Measurements from ENCODE around the gene F5.
A peak's percentile ranks its signal among the peaks of the same experiment; 100 is the strongest.

The F5 gene

GRCh38 chr1:169557131-169557530, 29.1 kb downstream of the F5 start:
- no peak for TF ChIP-seq CTCF (conservative IDR thresholded peaks at IDR 0.05; ENCODE audit: control insufficient read depth, insufficient read depth, low read depth, low read length)
- DNase-seq (ENCODE audit: low read depth) = no peak
- no peak overlapping the region for H3K4me3 ChIP-seq (ENCODE audit: control insufficient read depth, low read depth, low read length)

GRCh38 chr1:169550294-169550693, 36.0 kb downstream of the F5 start:
- TF ChIP-seq CTCF (conservative IDR thresholded peaks at IDR 0.05; ENCODE audit: control insufficient read depth, insufficient read depth, low read depth, low read length) = peak; percentile 57
- H3K4me3 ChIP-seq (ENCODE audit: control insufficient read depth, low read depth, low read length) = no peak overlapping the region
- peak; percentile 57 for DNase-seq (ENCODE audit: low read depth)

- no peak overlapping the region for H3K4me3 ChIP-seq (ENCODE audit: control insufficient read depth, low read depth, low read length)
- DNase-seq (ENCODE audit: low read depth) = no peak
- TF ChIP-seq CTCF (conservative IDR thresholded peaks at IDR 0.05; ENCODE audit: control insufficient read depth, insufficient read depth, low read depth, low read length) = no peak
Observed at GRCh38 chr1:169548282-169548681, 38.0 kb downstream of the F5 start.

GRCh38 chr1:169546087-169546995, 39.9 kb downstream of the F5 start:
- peak; percentile 91 for DNase-seq (ENCODE audit: low read depth)
- no peak overlapping the region for H3K4me3 ChIP-seq (ENCODE audit: control insufficient read depth, low read depth, low read length)
- peak; percentile 90 for TF ChIP-seq CTCF (conservative IDR thresholded peaks at IDR 0.05; ENCODE audit: control insufficient read depth, insufficient read depth, low read depth, low read length)

- TF ChIP-seq CTCF (conservative IDR thresholded peaks at IDR 0.05; ENCODE audit: control insufficient read depth, insufficient read depth, low read depth, low read length) = no peak
- H3K4me3 ChIP-seq (ENCODE audit: control insufficient read depth, low read depth, low read length) = no peak overlapping the region
- no peak for DNase-seq (ENCODE audit: low read depth)
Observed at GRCh38 chr1:169545472-169545871, 40.8 kb downstream of the F5 start.

- no peak overlapping the region for H3K4me3 ChIP-seq (ENCODE audit: control insufficient read depth, low read depth, low read length)
- peak; percentile 93 for DNase-seq (ENCODE audit: low read depth)
- TF ChIP-seq CTCF (conservative IDR thresholded peaks at IDR 0.05; ENCODE audit: control insufficient read depth, insufficient read depth, low read depth, low read length) = no peak
Observed at GRCh38 chr1:169538998-169539871, 47.0 kb downstream of the F5 start.
